ENCODE data around the gene AZU1. TPM values are rescaled to one million over a fixed set of nuclear protein-coding genes. Genes with fewer than 3 reads are reported as not detected.

AZU1 gene
- total RNA-seq, 4 donors from 2014 or later = not detected

DNA sequence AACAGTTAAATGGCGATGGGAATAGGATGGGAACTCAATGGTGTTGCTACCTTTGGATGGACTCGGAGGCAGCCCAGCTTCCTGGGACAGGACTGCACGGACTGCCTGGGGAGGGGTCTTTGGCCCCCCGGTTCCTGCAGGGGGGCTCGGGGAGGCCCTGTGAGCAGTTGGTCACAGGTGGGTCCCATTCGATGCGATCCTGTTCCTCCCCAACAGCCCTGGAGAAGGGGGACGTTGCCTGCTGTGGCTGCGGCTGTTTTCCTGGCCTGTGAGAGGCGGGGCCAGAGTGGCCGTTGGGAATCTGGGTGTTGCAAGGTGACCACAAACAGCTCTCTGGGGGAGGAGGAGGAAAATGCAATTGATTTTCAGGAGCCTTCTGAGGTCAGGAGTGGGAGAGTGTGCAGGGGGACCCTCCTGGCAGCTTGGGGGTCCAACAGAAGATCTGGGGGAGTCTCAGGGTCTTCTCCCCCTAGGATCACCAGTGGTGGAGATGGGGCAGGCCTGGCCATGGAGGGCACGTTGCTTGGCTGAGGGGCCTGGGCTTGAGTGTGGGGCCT is 4.0 kb upstream of the AZU1 start:
- intact Hi-C loops (cut with DNase I) = no loop called here
- Histone ChIP-seq H3K4me1 (peaks cover 0 to 13% of the 10 kb centered on the region in 2 donors), H3K36me3 (no peaks in the 10 kb centered on the region), H3K4me3 (replicated peaks in 1 of 3) (no peak overlapping the region), H3K9me3 (no peaks in the 10 kb centered on the region), H3K27me3 (peaks cover 5% of the 10 kb centered on the region), H3K27ac (no peak overlapping the region)
- no peak for DNase-seq
- TF ChIP-seq POLR2A (IDR thresholded peaks at IDR 0.05) (no peak), CTCF (IDR thresholded peaks at IDR 0.05) (no peak)
- WGBS, 2 donors = 54 to 65% methylated on average over 10 to 12 of the region's 12 CpGs

DNA sequence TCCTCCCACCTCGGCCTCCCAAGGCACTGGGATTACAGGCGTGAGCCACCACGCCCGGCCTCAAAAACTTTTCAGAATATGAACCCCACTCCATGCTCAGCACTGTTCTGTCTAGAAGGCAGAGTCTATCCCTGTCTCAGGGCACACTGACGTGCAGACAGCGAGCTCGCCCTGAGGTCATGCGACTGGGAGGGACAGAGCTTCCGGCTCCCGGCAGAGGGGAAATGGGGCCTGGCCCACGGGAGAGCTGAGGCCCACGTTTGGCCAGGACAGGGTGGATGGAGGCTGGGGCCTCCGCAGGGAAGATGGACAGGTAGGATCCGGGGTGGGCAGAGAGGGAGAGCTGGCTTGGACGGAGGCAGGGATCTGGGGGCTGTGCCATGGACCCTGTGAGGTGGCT is 2.8 kb upstream of the AZU1 start:
- Histone ChIP-seq H3K4me1 (peaks cover 0 to 13% of the 10 kb centered on the region in 2 donors), H3K27ac (no peak overlapping the region), H3K4me3 (replicated peaks in 1 of 3) (no peak overlapping the region), H3K36me3 (no peaks in the 10 kb centered on the region), H3K27me3 (peaks cover 5% of the 10 kb centered on the region), H3K9me3 (no peaks in the 10 kb centered on the region)
- intact Hi-C loops (cut with DNase I) = no loop called here
- 78 to 96% methylated on average over 8 to 15 of the region's 15 CpGs for WGBS, 2 donors
- TF ChIP-seq POLR2A (IDR thresholded peaks at IDR 0.05) = no peak
- TF ChIP-seq CTCF (IDR thresholded peaks at IDR 0.05) = no peak
- DNase-seq = no peak

DNA sequence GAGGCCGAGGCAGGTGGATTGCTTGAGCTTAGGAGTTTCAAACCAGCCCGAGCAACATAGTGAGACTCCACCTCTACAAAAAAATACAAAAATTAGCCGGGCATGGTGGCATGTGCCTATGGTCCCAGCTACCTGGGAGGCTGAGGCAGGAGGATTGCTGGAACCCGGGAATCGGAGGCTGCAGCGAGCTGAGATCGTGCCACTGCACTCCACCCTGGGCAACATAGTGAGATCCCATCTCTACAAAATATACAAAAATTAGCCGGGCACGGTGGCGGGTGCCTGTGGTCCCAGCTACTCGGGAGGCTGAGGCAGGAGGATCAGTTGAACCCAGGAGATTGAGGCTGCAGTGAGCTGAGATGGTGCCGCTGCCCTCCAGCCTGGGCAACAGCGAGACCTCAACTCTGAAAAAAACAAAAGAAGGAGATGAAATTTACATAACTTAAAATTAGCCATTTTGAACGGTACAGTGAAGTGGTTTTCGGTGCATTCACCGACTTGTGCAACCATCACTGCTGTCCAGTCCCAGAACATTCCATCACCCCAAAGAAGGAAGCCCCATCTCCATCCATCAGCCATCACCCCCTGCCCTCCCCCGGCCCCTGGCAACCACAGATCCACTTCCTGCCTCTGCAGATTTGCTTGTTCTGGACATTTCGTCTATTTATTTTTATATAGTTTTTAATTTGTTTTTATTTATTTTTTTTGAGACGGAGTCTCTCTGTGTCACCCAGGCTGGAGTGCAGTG is 1.6 kb upstream of the AZU1 start:
- no peak for TF ChIP-seq CTCF (IDR thresholded peaks at IDR 0.05)
- TF ChIP-seq POLR2A (IDR thresholded peaks at IDR 0.05) = no peak
- 76 to 82% methylated on average over 18 to 19 of the region's 19 CpGs for WGBS, 2 donors
- H3K27me3 ChIP-seq = peaks cover 5% of the 10 kb centered on the region
- no peak for DNase-seq
- H3K4me1 ChIP-seq = peaks cover 0 to 13% of the 10 kb centered on the region in 2 donors
- no peaks in the 10 kb centered on the region for H3K9me3 ChIP-seq
- intact Hi-C loops (cut with DNase I) = no loop called here
- H3K4me3 ChIP-seq (replicated peaks in 1 of 3) = no peak overlapping the region
- no peaks in the 10 kb centered on the region for H3K36me3 ChIP-seq
- no peak overlapping the region for H3K27ac ChIP-seq

GRCh38 chr19:827314-827709 is 325 bp upstream of the AZU1 start:
- intact Hi-C loops (cut with DNase I) = no loop called here
- WGBS, 2 donors = 90 to 96% methylated on average over 8 to 11 of the region's 11 CpGs

More at GRCh38 chr19:827314-827709, 325 bp upstream of the AZU1 start:
- Histone ChIP-seq H3K27ac (no peak overlapping the region), H3K9me3 (no peaks in the 10 kb centered on the region), H3K4me3 (replicated peaks in 1 of 3) (no peak overlapping the region), H3K4me1 (peaks cover 0 to 1% of the 10 kb centered on the region in 2 donors), H3K27me3 (peaks cover 2% of the 10 kb centered on the region), H3K36me3 (no peaks in the 10 kb centered on the region)
- DNase-seq = no peak
- no peak for TF ChIP-seq CTCF (IDR thresholded peaks at IDR 0.05)
- TF ChIP-seq POLR2A (IDR thresholded peaks at IDR 0.05) = no peak

Measured in thyroid gland (tissue), 4 donors.